GM18526 (cell line): ENCODE measurements around the gene PRAME.

Experiments
- POLR2A ChIP-seq: IDR thresholded peaks from 3 replicates; pipeline ENCODE4 v1.6.1; 2011; ENCODE audit not compliant: insufficient read length; ENCODE audit errors: extremely low read depth

Gene PRAME

DNA sequence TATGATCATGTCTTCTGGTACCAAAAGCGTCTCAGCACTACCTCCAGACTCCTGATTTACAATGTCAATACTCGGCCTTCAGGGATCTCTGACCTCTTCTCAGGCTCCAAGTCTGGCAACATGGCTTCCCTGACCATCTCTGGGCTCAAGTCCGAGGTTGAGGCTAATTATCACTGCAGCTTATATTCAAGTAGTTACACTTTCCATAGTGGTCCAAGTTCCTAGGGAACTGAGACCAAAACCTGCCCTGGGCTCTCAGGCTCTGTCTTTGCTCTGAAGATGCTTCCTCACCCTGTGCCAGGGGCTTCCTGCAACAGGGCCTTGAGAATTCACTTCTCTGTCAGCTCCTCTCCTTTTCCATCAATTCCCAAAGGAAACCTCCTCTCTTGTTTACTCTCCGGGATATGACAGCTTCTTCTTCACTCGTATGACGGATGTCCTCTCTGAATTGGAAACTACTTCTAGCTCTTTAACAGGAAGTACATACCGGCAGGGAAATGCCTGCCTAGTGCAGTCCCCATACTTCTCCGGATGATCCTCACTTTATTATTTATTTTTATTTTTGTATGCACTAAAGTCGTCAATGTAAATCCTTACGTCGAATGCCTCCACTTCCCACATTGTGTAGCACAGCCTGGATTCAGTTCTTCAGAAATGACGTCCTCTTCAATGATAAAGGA, 29.6 kb upstream of the PRAME start:
- TF ChIP-seq POLR2A, result no peak

DNA sequence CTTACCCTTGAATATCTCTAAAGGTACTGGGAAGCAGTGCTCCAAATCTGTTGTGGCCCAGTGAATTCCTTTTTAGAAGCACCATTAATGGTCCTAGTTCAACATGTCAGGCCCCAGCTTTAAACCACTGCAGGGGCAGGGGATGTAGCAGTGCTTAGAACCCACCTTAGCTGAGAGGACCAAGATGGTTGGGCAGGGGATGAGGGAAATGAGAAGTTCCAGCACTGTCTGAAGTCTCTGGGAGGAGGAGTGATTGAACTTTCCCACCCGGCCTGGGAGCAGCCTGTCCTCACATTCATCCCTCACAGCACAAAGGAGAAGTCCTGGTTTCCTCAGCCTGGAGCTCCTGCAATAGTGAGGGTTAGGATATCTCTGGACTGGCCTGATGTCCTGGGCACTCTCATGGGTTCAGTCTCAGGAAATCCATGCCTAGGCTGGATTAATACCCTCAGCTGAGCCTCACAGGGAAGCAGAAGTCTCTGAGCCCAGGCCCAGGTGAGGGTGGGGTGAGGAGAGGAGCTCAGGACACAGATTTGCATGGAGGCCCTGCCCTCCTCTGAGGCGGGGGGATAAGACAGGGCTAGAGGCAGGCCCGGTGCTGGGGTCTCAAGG, 28.6 kb upstream of the PRAME start:
- TF ChIP-seq POLR2A, result no peak

DNA sequence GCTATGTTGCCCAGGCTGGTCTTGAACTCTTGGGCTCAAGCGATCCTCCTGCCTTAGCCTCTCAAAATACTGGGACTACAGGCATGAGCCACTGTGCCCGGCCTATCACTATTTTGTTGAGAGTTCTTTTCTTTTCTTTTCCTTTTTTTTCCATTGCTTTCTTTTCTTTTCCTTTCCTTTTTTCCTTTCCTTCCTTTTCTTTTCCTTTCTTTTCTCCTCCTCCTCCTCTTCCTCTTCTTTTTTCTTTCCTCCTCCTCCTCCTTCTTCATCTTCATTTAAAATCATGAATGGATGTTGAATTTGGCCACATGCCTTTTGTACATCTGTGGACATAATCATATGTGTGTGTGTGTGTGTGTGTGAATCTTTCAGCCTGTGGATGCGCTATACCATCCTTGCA, 25.7 kb upstream of the PRAME start:
- TF ChIP-seq POLR2A, result no peak

DNA sequence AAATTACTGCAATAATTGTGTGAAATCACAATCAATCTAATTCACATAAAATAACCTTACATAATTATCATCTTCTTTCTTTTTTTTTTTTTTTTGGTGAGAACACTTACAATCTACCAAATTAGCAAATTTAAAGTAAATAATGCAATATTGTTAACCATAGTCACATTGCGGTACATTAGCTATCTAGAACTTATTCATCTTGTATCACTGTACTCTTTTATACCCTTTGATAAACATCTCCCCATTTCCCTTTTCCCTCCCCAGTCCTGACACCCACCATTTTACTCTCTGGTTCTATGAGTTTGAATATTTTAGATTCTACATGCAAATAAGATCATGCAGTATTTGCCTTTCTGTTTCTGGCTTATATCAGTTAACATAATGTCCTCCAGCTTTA, 24.0 kb upstream of the PRAME start:
- TF ChIP-seq POLR2A, result no peak

- TF ChIP-seq POLR2A, result no peak
These were observed 21.0 kb upstream of the PRAME start for GRCh38 chr22:22579869-22580604.

DNA sequence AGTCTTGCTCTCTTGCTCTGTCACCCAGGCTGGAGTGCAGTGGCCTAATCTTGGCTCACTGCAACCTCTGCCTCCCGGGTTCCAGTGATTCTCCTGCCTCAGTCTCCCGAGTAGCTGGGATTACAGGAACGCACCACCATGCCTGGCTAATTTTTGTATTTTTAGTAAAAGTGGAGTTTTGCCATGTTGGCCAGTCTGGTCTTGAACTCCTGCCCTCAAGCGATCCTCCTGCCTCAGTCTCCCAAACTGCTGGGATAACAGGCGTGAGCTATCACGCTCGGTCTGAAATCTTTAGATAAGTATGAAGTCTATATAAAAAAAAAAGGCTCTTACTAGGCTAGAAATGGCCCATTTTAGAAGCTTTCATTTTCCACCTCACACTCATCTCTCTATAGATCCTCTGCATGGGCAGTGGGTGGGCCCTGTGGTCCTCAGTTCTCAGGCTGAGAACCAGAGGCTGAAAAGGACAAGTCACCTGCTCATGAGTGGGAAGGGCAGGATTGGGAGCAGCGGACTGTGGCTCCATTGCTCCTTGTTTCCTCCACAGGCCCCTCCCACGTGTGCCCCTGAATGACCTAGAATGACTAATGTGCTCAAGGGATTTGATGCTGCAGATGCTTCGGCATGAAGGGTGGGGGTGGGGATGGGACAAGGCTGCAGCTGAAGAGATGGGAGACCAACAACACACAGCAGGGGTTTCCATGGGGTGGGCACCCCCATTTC, 19.8 kb upstream of the PRAME start:
- TF ChIP-seq POLR2A, result no peak

DNA sequence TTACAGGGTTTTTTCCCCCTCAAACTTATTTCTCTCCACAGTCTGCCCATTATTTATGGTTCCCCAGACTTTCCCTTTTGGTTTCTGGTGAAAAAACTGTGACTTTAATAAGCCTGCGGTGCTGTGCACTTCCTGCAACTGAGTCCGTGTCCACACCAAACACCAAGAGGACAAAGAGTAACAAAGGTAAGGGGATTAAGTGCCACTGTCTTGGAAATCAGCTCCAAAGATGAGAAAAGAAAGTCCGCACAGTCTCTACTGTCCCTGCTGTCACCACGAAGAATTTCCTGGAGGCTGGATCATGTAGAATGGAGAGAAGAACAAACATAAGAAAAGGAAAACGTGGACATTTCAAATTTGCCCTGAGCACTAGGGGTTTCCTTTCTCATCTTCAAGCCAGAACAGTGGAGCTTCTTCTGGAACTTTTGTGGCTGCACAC, 17.9 kb upstream of the PRAME start:
- TF ChIP-seq POLR2A, result no peak

- no peak for TF ChIP-seq POLR2A
These were observed 17.4 kb upstream of the PRAME start for GRCh38 chr22:22576244-22576988.

- TF ChIP-seq POLR2A, result no peak
These were observed 15.3 kb upstream of the PRAME start for GRCh38 chr22:22574361-22574760.

DNA sequence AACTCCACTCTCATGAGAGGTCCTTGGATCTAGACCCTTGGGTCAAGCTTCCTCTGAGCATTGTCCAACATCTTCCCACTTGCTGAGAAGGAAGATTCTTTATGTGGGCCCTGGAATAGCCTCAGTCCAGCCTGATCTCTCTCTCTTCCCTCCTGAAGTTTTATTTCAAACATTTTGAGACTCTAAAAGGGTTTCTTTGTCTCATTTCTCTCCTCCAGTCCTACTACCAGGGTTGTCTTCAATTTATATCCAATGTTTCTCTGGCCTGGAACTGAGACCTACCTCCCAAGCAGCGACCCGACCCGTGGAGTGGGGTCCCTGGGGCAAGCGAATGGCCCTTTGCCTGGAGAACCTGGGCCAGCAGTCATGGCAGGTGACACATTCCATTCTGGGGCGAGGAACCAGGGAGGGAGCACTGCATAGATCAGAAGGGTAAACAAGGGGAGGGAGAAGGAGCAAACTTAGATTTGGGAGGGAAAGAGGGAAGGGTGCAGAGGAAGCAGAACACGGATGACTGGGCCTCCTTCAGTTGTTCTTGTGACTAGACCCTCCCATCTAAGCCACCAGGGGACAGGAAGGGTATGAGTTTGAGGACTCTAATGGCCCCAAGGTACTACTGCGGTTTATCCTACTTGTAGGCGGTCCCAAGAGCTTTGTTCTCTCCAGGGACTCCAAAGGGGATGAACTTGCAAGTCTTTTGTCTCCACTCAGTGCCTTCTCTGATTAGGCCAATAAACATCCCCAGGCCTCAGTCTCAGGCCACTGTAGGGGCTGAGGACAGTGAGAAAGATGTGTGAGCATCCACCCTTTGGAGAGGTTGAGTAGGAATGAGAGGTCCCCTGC, 14.2 kb upstream of the PRAME start:
- no peak for TF ChIP-seq POLR2A

GRCh38 chr22:22571862-22572261, 12.8 kb upstream of the PRAME start:
- no peak for TF ChIP-seq POLR2A

GRCh38 chr22:22571429-22571828, 12.4 kb upstream of the PRAME start:
- TF ChIP-seq POLR2A, result no peak

GRCh38 chr22:22569218-22569617, 10.2 kb upstream of the PRAME start:
- TF ChIP-seq POLR2A, result no peak

DNA sequence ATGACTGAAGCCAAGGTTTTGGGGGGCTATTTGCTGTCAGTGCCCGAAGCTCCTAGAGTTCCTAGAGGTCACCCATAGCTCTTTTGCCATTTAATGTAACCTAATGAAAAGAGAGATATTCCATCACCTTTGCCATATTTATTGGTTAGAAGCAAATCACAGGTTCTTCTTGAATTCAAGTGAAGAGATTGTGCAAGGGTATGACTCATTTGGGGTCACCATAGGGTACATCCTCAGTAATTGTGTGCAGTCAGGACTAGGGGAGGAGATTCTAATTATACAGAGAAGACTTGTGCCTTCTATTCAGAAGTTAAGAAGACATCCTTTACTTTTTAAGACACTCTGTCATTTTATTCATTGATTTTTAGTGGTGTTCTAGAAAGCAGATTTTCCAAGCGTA, 6.9 kb upstream of the PRAME start:
- TF ChIP-seq POLR2A, result no peak
